ENCODE data around the gene FLNB. TPM values are rescaled to one million over a fixed set of nuclear protein-coding genes. Genes with fewer than 3 reads are reported as not detected.

Gene FLNB
- total RNA-seq, 2 experiments from 2014 or later: 39.7 to 42.1 TPM

DNA sequence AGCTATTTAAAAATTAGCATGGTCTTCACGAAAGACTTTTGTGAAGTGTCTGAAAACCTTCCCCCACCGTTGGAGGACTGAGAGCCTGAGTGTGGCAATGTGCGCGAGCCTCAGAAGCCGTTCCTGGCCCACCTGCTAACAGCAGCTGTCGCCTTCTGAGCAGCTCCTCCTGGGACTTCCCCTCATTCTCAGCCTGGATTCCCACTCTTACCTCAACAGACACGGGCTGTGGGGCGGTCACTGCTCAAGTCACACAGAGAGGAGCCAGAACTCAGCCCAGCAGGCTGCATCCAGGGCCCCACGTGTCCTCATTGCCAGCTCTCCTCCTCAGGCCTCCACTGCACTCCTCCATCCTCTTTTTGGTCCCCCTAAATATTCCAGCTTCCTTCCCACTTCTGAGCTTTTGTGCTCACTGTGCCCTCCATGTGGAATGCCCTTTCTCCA lies 194.7 kb downstream of the FLNB start:
- no peaks in the 10 kb centered on the region for H3K4me1 Mint-ChIP-seq (ENCODE audit: low read depth)
- H3K27me3 Mint-ChIP-seq: peaks cover 22% of the 10 kb centered on the region
- ATAC-seq (ENCODE audit: poor library complexity): no peak
- intact Hi-C loops (cut with DNase I, micrococcal nuclease): no loop called here
- no peak overlapping the region for H3K4me3 ChIP-seq (ENCODE audit: low read length)
- no peaks in the 10 kb centered on the region for H3K36me3 ChIP-seq (ENCODE audit: insufficient read depth, low read length)
- H3K36me3 Mint-ChIP-seq (ENCODE audit: low read depth): no peaks in the 10 kb centered on the region
- H3K27ac ChIP-seq (ENCODE audit: low read depth in 1 of 2, low read length in 2 of 2): no peak overlapping the region
- ChIA-PET CTCF (no interaction called here), POLR2A (no interaction called here)
- no peaks in the 10 kb centered on the region for H3K9me3 Mint-ChIP-seq
- TF ChIP-seq, protein P1, sequence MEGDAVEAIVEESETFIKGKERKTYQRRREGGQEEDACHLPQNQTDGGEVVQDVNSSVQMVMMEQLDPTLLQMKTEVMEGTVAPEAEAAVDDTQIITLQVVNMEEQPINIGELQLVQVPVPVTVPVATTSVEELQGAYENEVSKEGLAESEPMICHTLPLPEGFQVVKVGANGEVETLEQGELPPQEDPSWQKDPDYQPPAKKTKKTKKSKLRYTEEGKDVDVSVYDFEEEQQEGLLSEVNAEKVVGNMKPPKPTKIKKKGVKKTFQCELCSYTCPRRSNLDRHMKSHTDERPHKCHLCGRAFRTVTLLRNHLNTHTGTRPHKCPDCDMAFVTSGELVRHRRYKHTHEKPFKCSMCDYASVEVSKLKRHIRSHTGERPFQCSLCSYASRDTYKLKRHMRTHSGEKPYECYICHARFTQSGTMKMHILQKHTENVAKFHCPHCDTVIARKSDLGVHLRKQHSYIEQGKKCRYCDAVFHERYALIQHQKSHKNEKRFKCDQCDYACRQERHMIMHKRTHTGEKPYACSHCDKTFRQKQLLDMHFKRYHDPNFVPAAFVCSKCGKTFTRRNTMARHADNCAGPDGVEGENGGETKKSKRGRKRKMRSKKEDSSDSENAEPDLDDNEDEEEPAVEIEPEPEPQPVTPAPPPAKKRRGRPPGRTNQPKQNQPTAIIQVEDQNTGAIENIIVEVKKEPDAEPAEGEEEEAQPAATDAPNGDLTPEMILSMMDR (IDR thresholded peaks at IDR 0.05): no peak
- H3K27ac Mint-ChIP-seq: no peak overlapping the region
- H3K9me3 ChIP-seq (ENCODE audit: control insufficient read depth in 1 of 2, insufficient read depth in 1 of 2, low read length in 2 of 2): peaks cover 8% of the 10 kb centered on the region in 2 experiments
- peaks cover 6% of the 10 kb centered on the region for H3K4me1 ChIP-seq (ENCODE audit: insufficient read depth, low read length)
- H3K4me3 Mint-ChIP-seq: no peak overlapping the region
- no peak for DNase-seq
- H3K27me3 ChIP-seq (ENCODE audit: control insufficient read depth in 1 of 2, insufficient read depth in 2 of 2, low read length in 2 of 2): peaks cover 0 to 8% of the 10 kb centered on the region in 2 experiments

DNA sequence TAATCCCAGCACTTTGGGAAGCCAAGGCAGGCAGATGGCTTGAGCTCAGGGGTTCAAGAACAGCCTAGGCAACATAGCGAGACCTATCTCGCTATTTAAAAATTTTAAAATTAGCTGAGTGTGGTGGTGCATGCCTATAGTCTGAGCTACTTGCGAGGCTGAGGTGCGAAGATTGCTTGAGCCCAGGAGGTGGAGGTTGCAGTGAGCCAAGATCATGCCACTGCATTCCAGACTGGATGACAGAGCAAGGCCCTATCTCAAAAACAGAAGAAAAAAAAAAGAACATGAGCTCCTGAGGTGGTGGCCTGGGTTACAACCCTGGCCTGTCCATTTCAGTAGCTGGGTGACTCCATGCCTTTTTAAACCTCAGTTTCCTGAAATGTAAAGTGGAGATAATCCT lies 195.3 kb downstream of the FLNB start:
- CTCF ChIA-PET: no interaction called here
- POLR2A ChIA-PET: no interaction called here
- DNase-seq (no peak), ATAC-seq (ENCODE audit: poor library complexity) (no peak)
- intact Hi-C loops (cut with DNase I, micrococcal nuclease): no loop called here
- H3K4me1 ChIP-seq (ENCODE audit: insufficient read depth, low read length): peaks cover 6% of the 10 kb centered on the region
- no peak overlapping the region for H3K27ac ChIP-seq (ENCODE audit: low read depth in 1 of 2, low read length in 2 of 2)
- no peak overlapping the region for H3K4me3 ChIP-seq (ENCODE audit: low read length)
- peaks cover 8% of the 10 kb centered on the region in 2 experiments for H3K9me3 ChIP-seq (ENCODE audit: control insufficient read depth in 1 of 2, insufficient read depth in 1 of 2, low read length in 2 of 2)
- H3K4me1 Mint-ChIP-seq (ENCODE audit: low read depth): no peaks in the 10 kb centered on the region
- TF ChIP-seq, protein P1 (IDR thresholded peaks at IDR 0.05): no peak
- H3K27me3 ChIP-seq (ENCODE audit: control insufficient read depth in 1 of 2, insufficient read depth in 2 of 2, low read length in 2 of 2): peaks cover 0 to 8% of the 10 kb centered on the region in 2 experiments
- H3K4me3 Mint-ChIP-seq: no peak overlapping the region
- H3K27ac Mint-ChIP-seq: no peak overlapping the region
- H3K36me3 Mint-ChIP-seq (ENCODE audit: low read depth): no peaks in the 10 kb centered on the region
- no peaks in the 10 kb centered on the region for H3K36me3 ChIP-seq (ENCODE audit: insufficient read depth, low read length)
- no peaks in the 10 kb centered on the region for H3K9me3 Mint-ChIP-seq
- H3K27me3 Mint-ChIP-seq: peaks cover 24% of the 10 kb centered on the region

DNA sequence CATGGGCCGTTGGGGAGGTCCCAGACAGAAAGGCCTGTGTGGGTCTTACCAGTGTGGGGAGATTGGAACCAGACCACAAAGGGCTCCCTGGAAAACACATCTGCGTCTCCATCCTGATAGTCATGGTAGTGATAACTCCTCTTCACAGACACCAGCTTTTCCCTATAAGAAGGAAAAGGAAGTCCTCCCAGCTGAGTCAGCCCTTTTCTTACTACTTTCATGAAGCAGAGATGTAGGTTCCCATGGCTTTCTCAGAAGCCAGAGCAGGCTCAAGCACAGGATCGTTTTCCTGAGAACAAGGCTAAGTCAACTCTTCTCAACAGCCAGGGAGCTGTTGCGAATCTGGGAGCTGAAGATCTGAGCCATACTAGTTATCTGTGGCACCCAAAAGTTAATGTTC lies 196.5 kb downstream of the FLNB start:
- ChIA-PET CTCF (no interaction called here), POLR2A (no interaction called here)
- ATAC-seq (ENCODE audit: poor library complexity): no peak
- H3K4me1 Mint-ChIP-seq (ENCODE audit: low read depth): no peaks in the 10 kb centered on the region
- H3K9me3 Mint-ChIP-seq: no peaks in the 10 kb centered on the region
- no peak overlapping the region for H3K27ac ChIP-seq (ENCODE audit: low read depth in 1 of 2, low read length in 2 of 2)
- TF ChIP-seq, protein P1 (IDR thresholded peaks at IDR 0.05): no peak
- no peak overlapping the region for H3K4me3 Mint-ChIP-seq
- no peak for DNase-seq
- H3K27ac Mint-ChIP-seq: no peak overlapping the region
- H3K4me3 ChIP-seq (ENCODE audit: low read length): no peak overlapping the region
- H3K4me1 ChIP-seq (ENCODE audit: insufficient read depth, low read length): peaks cover 6% of the 10 kb centered on the region
- H3K27me3 Mint-ChIP-seq: peaks cover 31% of the 10 kb centered on the region
- intact Hi-C loops (cut with DNase I, micrococcal nuclease): no loop called here
- H3K27me3 ChIP-seq (ENCODE audit: control insufficient read depth in 1 of 2, insufficient read depth in 2 of 2, low read length in 2 of 2): peaks cover 0 to 8% of the 10 kb centered on the region in 2 experiments
- no peaks in the 10 kb centered on the region for H3K36me3 ChIP-seq (ENCODE audit: insufficient read depth, low read length)
- no peaks in the 10 kb centered on the region for H3K36me3 Mint-ChIP-seq (ENCODE audit: low read depth)
- H3K9me3 ChIP-seq (ENCODE audit: control insufficient read depth in 1 of 2, insufficient read depth in 1 of 2, low read length in 2 of 2): peaks cover 8% of the 10 kb centered on the region in 2 experiments
